Cardiac muscle cell (in vitro differentiated cells and primary cell): ENCODE measurements around the gene MPHOSPH10. TPM values are rescaled to one million over a fixed set of nuclear protein-coding genes. Genes with fewer than 3 reads are reported as not detected.

ENCODE experiments used
- DNase-seq, 2 donors: peaks; one replicate each; pipeline versions ENCODE4 v3.0.0 to v3.0.0-alpha.2; 2010 to 2017; ENCODE audit warnings: low read depth in 1 of 2, low spot score in 1 of 2
- H3K27ac ChIP-seq: fragments of 200-600 bp; sonication (generic); 2 replicates; pipeline ENCODE4 v1.5.1; 2016
- H3K27me3 ChIP-seq: fragments of 200-600 bp; sonication (generic); 2 replicates; pipeline ENCODE4 v1.6.0; 2016; ENCODE audit warnings: control low read depth
- H3K36me3 ChIP-seq: fragments of 200-600 bp; sonication (generic); 2 replicates; pipeline ENCODE4 v1.5.1; 2016; ENCODE audit warnings: control low read depth
- H3K4me1 ChIP-seq: fragments of 200-600 bp; sonication (generic); 2 replicates; pipeline ENCODE4 v1.8.1; 2017; ENCODE audit warnings: low read depth, mild to moderate bottlenecking, mixed run types
- H3K4me3 ChIP-seq: fragments of 200-600 bp; sonication (generic); 2 replicates; pipeline ENCODE4 v1.5.1; 2016; ENCODE audit warnings: mild to moderate bottlenecking
- H3K9me3 ChIP-seq: fragments of 200-600 bp; sonication (generic); 2 replicates; pipeline ENCODE4 v1.5.1; 2017; ENCODE audit warnings: low read depth, mild to moderate bottlenecking, control low read depth
- CTCF ChIP-seq: IDR thresholded peaks from 2 replicates; pipeline ENCODE4 v1.5.1; 2012; ENCODE audit warnings: low read depth, mild to moderate bottlenecking, low read length
- polyA plus RNA-seq: library from polyadenylated mRNA; unstranded; fragments of >200 nt; fragmentation: Nextera tagmentation; extraction: Ambion mirVana; gene quantifications from 2 replicates; pipeline ENCODE4 v1.2.1, GENCODE V29; 2016
- total RNA-seq: library from RNA; depleted of rRNA; stranded (reverse); fragments of >200 nt; gene quantifications from 2 replicates; pipeline ENCODE4 v1.2.3, GENCODE V29; 2016

The MPHOSPH10 gene
- total and polyA plus RNA-seq, 2 experiments from 2014 or later, result 32.7 to 33.1 TPM

DNA sequence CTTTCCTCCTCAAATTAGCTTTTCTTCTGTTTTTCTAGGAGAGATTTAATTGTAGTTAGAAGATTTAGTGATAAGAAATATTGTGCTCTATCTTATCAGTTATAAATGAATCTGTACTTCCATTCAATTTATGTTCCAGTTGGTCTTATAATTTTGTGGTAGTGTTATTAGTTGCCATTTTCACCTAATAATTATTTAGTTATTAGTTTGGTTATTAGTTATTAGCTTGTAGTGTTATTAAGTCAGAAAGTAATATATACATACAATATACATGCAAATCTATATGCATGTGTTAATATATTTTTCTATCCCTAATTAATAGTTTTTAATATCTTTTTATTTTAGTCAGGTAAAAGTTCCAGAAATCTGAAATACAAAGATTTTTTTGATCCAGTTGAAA lies 3.2 kb downstream of the MPHOSPH10 start:
- H3K27me3 ChIP-seq, result no peaks in the 10 kb centered on the region
- peaks cover 48% of the 10 kb centered on the region for H3K36me3 ChIP-seq
- no peaks in the 10 kb centered on the region for H3K4me1 ChIP-seq
- TF ChIP-seq CTCF, result no peak
- H3K27ac ChIP-seq, result no peak overlapping the region
- no peaks in the 10 kb centered on the region for H3K9me3 ChIP-seq
- DNase-seq, result no peak
- H3K4me3 ChIP-seq, result no peak overlapping the region

GRCh38 chr2:71136174-71136573 lies 5.7 kb downstream of the MPHOSPH10 start:
- peaks cover 71% of the 10 kb centered on the region for H3K36me3 ChIP-seq
- H3K4me1 ChIP-seq, result no peaks in the 10 kb centered on the region
- no peak for TF ChIP-seq CTCF

DNA sequence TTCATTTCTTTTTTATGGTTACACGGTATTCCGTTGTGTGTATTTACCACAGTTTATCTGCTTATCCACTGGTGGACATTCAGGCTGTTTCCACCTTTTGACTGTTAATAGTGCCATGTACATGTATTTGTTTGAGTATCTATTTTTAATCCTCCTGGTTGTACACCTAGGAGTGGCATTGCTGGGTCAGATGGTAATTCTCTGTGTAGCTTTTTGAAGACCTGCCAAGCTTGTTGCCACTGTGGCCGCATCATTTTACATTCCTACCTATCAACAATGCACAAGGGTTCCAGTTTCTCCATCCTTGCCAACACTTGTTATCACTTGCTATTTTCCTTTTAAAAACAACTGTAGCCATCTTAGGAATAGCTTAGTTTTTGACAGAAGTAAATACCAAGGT lies 13.3 kb downstream of the MPHOSPH10 start:
- Histone ChIP-seq H3K9me3 (no peaks in the 10 kb centered on the region), H3K27me3 (no peaks in the 10 kb centered on the region), H3K4me1 (no peaks in the 10 kb centered on the region), H3K36me3 (peaks cover 78% of the 10 kb centered on the region), H3K4me3 (no peak overlapping the region), H3K27ac (no peak overlapping the region)
- no peak for TF ChIP-seq CTCF
- DNase-seq, result no peak

More at GRCh38 chr2:71136174-71136573, 5.7 kb downstream of the MPHOSPH10 start:
- H3K9me3 ChIP-seq, result no peaks in the 10 kb centered on the region
- no peak overlapping the region for H3K4me3 ChIP-seq
- DNase-seq, result no peak
- H3K27ac ChIP-seq, result no peak overlapping the region
- H3K27me3 ChIP-seq, result no peaks in the 10 kb centered on the region

DNA sequence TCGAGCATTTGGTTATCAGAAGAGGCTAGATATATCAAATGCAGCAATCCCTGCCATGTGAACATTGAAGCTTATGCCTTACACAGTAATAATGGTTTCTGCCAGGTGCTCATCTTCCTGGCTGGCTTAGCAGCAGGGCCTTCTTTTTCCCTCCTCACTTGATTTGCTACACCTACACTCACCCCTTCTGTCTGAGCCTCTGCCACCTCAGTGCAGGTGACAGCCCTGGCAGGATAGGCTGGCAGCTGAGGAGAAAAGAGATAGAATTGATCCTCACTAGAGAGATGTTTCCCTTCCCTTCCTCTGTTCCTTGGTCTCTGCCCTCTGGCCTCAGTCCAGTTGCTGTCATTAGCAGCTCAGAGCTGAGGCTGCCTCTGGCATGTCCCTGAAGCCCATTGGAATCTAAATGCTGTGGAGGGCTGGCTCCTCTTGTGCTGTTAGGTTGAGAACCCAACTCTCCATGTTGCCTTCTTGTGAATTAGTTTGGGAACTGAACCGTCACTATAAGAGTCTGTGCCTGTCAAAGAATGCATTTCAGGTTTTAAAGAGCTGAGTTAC lies 18.2 kb downstream of the MPHOSPH10 start:
- no peak for DNase-seq
- peaks cover 55% of the 10 kb centered on the region for H3K36me3 ChIP-seq
- no peak overlapping the region for H3K4me3 ChIP-seq
- H3K9me3 ChIP-seq, result no peaks in the 10 kb centered on the region
- no peaks in the 10 kb centered on the region for H3K27me3 ChIP-seq
- no peak overlapping the region for H3K27ac ChIP-seq
- no peaks in the 10 kb centered on the region for H3K4me1 ChIP-seq
- TF ChIP-seq CTCF, result no peak

GRCh38 chr2:71150082-71150816 lies 19.8 kb downstream of the MPHOSPH10 start:
- DNase-seq, result peak in 1 of 2 donors; percentile 10
- no peaks in the 10 kb centered on the region for H3K4me1 ChIP-seq
- TF ChIP-seq CTCF, result no peak
- no peak overlapping the region for H3K27ac ChIP-seq
- H3K4me3 ChIP-seq, result no peak overlapping the region
- H3K9me3 ChIP-seq, result no peaks in the 10 kb centered on the region
- no peaks in the 10 kb centered on the region for H3K27me3 ChIP-seq
- peaks cover 44% of the 10 kb centered on the region for H3K36me3 ChIP-seq
